GM12874 (cell line): ENCODE data around the gene ECE2.

Experiments
- CTCF ChIP-seq: IDR thresholded peaks from 2 replicates; pipeline ENCODE4 v1.5.1; 2011; ENCODE audit warnings: low read depth, mild to moderate bottlenecking, control low read depth, low read length, moderate library complexity; ENCODE audit not compliant: insufficient read depth

The ECE2 gene

GRCh38 chr3:184298759-184299487 is 23.1 kb downstream of the ECE2 start, which contains the start of gene PSMD2:
TSS of gene PSMD2 (plus strand) at chr3:184299241. CDS start at chr3:184299267, 26 bp downstream.
- TF ChIP-seq CTCF = no peak

GRCh38 chr3:184299488-184300377 is 23.9 kb downstream of the ECE2 start:
- TF ChIP-seq CTCF = no peak

- no peak for TF ChIP-seq CTCF
Observed at GRCh38 chr3:184300378-184300720, 24.5 kb downstream of the ECE2 start.

GRCh38 chr3:184305577-184305976 is 29.8 kb downstream of the ECE2 start:
- TF ChIP-seq CTCF = no peak

- no peak for TF ChIP-seq CTCF
Observed at GRCh38 chr3:184306341-184306972, 30.6 kb downstream of the ECE2 start.

GRCh38 chr3:184307915-184308314 is 32.1 kb downstream of the ECE2 start:
- no peak for TF ChIP-seq CTCF

- TF ChIP-seq CTCF = no peak
Observed at GRCh38 chr3:184308744-184309143, 32.9 kb downstream of the ECE2 start.
